AG10803 (cell line): ENCODE measurements around the gene RIMBP2.

ENCODE experiments used
- DNase-seq: peaks from one replicate; pipeline ENCODE4 v3.0.0; 2010; ENCODE audit warnings: low read depth
- H3K4me3 ChIP-seq: 2 replicates; pipeline ENCODE4 v1.5.1; 2011; ENCODE audit warnings: mild to moderate bottlenecking, low read length, control low read depth
- CTCF ChIP-seq: conservative IDR thresholded peaks from 2 replicates; pipeline ENCODE4 v1.5.1; 2011; ENCODE audit warnings: mild to moderate bottlenecking, low read length, control low read depth, inconsistent platforms

The RIMBP2 gene

GRCh38 chr12:130440411-130441080, 275.6 kb downstream of the RIMBP2 start:
- H3K4me3 ChIP-seq = no peak overlapping the region
- no peak for DNase-seq
- no peak for TF ChIP-seq CTCF

GRCh38 chr12:130439250-130439649, 276.8 kb downstream of the RIMBP2 start:
- no peak overlapping the region for H3K4me3 ChIP-seq
- no peak for TF ChIP-seq CTCF
- no peak for DNase-seq

GRCh38 chr12:130438711-130439110, 277.4 kb downstream of the RIMBP2 start:
- no peak for DNase-seq
- H3K4me3 ChIP-seq = no peak overlapping the region
- no peak for TF ChIP-seq CTCF

GRCh38 chr12:130438243-130438620, 277.9 kb downstream of the RIMBP2 start:
- DNase-seq = no peak
- H3K4me3 ChIP-seq = no peak overlapping the region
- no peak for TF ChIP-seq CTCF

GRCh38 chr12:130437555-130438242, 278.4 kb downstream of the RIMBP2 start:
- no peak for DNase-seq
- H3K4me3 ChIP-seq = no peak overlapping the region
- no peak for TF ChIP-seq CTCF

GRCh38 chr12:130436741-130437501, 279.2 kb downstream of the RIMBP2 start:
- H3K4me3 ChIP-seq = no peak overlapping the region
- no peak for TF ChIP-seq CTCF
- DNase-seq = no peak
